Testis (tissue), 2 donors: Measurements from ENCODE around the gene TEX52.

ENCODE experiments used
- POLR2A ChIP-seq: fragments of 450-650 bp; IDR thresholded peaks from one replicate; pipeline ENCODE4 v1.6.1; 2017; ENCODE audit warnings: antibody characterized with exemption, mild to moderate bottlenecking, moderate library complexity
- TF ChIP-seq, protein P1 (sequence below), 3 experiments: fragments of 450-650 bp in 2 of 3; fragments of 200-600 bp in 1 of 3; sonication (generic) in 1 of 3; IDR thresholded peaks; one replicate each; pipeline ENCODE4 v1.5.1; 2016 to 2019; ENCODE audit warnings: antibody characterized with exemption in 3 of 3, mild to moderate bottlenecking in 2 of 3, moderate library complexity in 1 of 3

DNA sequence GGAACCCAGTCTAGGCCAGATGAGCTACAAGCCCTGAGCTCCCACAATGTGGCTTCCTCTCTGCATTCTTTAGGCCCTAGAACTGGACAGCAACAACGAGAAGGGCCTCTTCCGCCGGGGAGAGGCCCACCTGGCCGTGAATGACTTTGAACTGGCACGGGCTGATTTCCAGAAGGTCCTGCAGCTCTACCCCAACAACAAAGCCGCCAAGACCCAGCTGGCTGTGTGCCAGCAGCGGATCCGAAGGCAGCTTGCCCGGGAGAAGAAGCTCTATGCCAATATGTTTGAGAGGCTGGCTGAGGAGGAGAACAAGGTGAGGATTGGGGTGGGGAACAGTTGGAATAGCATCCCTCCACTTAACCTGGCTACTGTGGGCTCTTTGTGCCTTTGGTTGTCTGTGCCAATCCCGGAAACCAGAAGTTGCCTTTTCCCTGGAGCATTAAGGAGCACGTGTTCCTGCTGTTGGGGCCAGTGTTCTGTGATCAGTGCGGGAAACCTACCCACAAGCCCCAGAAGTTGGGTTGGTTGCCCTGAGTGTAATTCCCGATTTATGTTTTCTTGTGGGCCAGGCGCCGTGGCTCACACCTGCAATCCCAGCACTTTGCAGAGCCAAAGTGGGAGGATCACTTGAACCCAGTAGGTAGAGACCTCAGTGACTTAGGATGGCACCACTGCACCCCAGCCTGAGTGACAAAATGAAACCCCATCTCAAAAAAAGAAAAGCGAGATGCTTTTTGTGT is 55.6 kb downstream of the TEX52 start:
- TF ChIP-seq POLR2A = no peak
- TF ChIP-seq, protein P1, sequence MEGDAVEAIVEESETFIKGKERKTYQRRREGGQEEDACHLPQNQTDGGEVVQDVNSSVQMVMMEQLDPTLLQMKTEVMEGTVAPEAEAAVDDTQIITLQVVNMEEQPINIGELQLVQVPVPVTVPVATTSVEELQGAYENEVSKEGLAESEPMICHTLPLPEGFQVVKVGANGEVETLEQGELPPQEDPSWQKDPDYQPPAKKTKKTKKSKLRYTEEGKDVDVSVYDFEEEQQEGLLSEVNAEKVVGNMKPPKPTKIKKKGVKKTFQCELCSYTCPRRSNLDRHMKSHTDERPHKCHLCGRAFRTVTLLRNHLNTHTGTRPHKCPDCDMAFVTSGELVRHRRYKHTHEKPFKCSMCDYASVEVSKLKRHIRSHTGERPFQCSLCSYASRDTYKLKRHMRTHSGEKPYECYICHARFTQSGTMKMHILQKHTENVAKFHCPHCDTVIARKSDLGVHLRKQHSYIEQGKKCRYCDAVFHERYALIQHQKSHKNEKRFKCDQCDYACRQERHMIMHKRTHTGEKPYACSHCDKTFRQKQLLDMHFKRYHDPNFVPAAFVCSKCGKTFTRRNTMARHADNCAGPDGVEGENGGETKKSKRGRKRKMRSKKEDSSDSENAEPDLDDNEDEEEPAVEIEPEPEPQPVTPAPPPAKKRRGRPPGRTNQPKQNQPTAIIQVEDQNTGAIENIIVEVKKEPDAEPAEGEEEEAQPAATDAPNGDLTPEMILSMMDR (IDR thresholded peaks at IDR 0.05) = no peak
